ENCODE data around the gene BTC.
"Not testable (repeated sequence)": the region's sequence is repeated elsewhere in the genome, so short reads cannot be mapped to it uniquely, and the experiment has no call there.

The BTC gene

GRCh38 chr4:74794382-74795010 lies at the start of gene BTC:
BTC (minus strand) TSS chr4:74794523; CDS start chr4:74794325, 198 bp downstream.
- H3K9me3 Mint-ChIP-seq = peaks cover 2% of the 10 kb centered on the region
- no peak within 1 kb of the TSS for H3K4me3 Mint-ChIP-seq
- H3K4me1 Mint-ChIP-seq = no peaks in the 10 kb centered on the region
- H3K27ac Mint-ChIP-seq = no peak within 1 kb of the TSS
- H3K36me3 Mint-ChIP-seq = no peaks in the 10 kb centered on the region
- ATAC-seq (peak; percentile 19), DNase-seq (ENCODE audit: low spot score in 2 of 2) (no peak)

DNA sequence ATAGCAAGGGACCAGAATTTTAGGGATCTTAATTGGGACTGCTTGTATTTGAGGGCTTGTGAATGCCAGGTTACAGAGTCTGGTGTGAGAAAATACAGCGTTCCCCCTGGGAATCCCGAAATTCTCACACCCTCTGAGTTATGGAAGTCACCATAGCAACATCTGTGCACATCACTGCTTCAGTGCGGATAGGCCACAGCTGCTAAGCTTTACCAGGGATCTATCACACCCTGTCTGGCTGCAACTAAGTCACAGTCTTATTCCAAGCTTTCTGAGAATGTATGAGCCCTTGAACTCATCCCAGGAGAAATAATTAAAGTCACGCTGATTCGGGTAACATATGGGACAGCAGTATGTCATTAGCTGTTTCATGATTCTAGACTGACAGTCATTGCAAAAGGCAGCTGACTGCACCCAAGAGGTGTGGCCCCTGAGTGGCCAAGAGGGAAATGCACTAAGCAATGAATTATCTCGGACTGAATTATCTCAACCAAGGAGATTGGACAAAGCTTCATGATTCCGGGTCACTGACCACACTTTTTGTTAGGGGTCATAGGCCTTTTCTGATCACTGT lies 46.7 kb upstream of the BTC start:
- H3K27ac Mint-ChIP-seq = no peak overlapping the region
- H3K4me1 Mint-ChIP-seq = no peaks in the 10 kb centered on the region
- H3K9me3 Mint-ChIP-seq = peaks cover 4% of the 10 kb centered on the region
- DNase-seq (ENCODE audit: low spot score in 2 of 2) (no peak), ATAC-seq (no peak)
- H3K36me3 Mint-ChIP-seq = no peaks in the 10 kb centered on the region
- no peak overlapping the region for H3K4me3 Mint-ChIP-seq

GRCh38 chr4:74838746-74839370 lies 44.5 kb upstream of the BTC start:
- ATAC-seq (no peak), DNase-seq (ENCODE audit: low spot score in 2 of 2) (no peak)
- Mint-ChIP-seq H3K27ac (no peak overlapping the region), H3K4me3 (no peak overlapping the region), H3K36me3 (no peaks in the 10 kb centered on the region), H3K4me1 (no peaks in the 10 kb centered on the region), H3K9me3 (peaks cover 4% of the 10 kb centered on the region)

- no peak for DNase-seq (ENCODE audit: low spot score in 2 of 2)
- ATAC-seq = no peak
- Mint-ChIP-seq H3K9me3 (peaks cover 13% of the 10 kb centered on the region), H3K4me3 (no peak overlapping the region), H3K27ac (no peak overlapping the region), H3K36me3 (no peaks in the 10 kb centered on the region), H3K4me1 (no peaks in the 10 kb centered on the region)
These were observed 36.6 kb upstream of the BTC start for GRCh38 chr4:74830928-74831327.

DNA sequence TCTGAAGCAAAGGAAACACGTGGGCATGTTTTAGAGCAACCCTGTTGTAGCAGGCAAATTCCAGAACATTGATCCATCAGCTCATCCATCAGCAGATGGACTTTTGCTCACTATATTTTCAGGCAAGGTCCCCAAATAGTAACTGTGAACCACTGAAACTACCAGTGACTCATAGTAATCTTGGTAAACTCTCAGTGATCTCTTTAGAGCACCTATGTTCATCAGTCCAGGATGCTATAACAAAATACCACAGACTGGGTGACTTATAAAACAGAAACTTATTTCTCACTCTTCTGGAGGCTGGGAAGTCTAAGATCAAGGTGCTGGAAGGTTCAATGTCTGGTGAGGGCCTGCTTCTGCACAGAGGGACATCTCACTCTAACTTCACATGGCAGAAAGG lies 28.9 kb upstream of the BTC start:
- H3K9me3 Mint-ChIP-seq = peaks cover 9% of the 10 kb centered on the region
- ATAC-seq = peak; percentile 31
- H3K36me3 Mint-ChIP-seq = no peaks in the 10 kb centered on the region
- H3K4me1 Mint-ChIP-seq = no peaks in the 10 kb centered on the region
- DNase-seq (ENCODE audit: low spot score in 2 of 2) = no peak
- H3K4me3 Mint-ChIP-seq = no peak overlapping the region
- H3K27ac Mint-ChIP-seq = no peak overlapping the region

DNA sequence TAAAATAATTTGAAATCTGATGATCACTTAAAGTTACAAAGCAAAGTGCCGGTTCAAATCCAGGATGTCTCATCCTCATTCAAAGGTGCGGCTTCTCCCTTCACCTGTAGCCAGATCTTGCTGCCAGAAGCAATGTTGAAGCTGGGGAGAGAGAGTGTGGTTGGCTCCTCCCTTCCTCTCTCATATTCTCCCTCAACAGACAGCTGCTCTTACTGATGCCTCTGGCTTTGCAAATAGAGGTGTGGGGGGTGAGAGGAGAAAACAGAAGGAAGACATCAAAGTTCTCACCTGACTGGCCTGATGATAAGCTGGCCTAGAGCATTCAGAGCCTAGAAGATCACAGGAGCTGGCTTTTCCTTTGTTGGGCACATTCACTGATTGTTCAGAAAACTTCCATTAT lies 28.3 kb upstream of the BTC start:
- Mint-ChIP-seq H3K36me3 (no peaks in the 10 kb centered on the region), H3K9me3 (peaks cover 3% of the 10 kb centered on the region), H3K4me3 (no peak overlapping the region), H3K4me1 (no peaks in the 10 kb centered on the region), H3K27ac (no peak overlapping the region)
- DNase-seq (ENCODE audit: low spot score in 2 of 2) (no peak), ATAC-seq (no peak)

DNA sequence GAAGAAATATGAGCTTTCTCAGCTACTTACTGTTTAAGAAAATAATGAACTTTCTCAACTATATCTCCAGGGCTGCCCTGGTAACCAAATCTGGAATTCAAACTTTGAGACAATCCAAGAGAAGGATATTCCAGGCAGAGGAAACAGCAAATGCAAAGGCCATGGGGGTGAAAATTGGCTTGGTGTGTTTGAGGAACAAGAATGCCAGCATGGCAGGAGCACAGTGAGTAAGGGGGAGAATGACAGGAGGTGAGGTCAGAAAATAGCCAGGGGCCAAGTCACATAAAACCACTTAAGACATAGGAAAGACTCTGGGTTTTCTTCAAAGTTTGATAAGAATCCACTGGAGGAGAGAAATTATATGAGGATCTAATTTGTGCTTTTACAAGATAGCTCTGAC lies 27.2 kb upstream of the BTC start:
- DNase-seq (ENCODE audit: low spot score in 2 of 2) (no peak), ATAC-seq (no peak)
- no peaks in the 10 kb centered on the region for H3K4me1 Mint-ChIP-seq
- H3K4me3 Mint-ChIP-seq = no peak overlapping the region
- no peaks in the 10 kb centered on the region for H3K36me3 Mint-ChIP-seq
- peaks cover 1% of the 10 kb centered on the region for H3K9me3 Mint-ChIP-seq
- H3K27ac Mint-ChIP-seq = no peak overlapping the region

- Mint-ChIP-seq H3K9me3 (peaks cover 10% of the 10 kb centered on the region), H3K27ac (no peak overlapping the region), H3K36me3 (no peaks in the 10 kb centered on the region), H3K4me3 (no peak overlapping the region), H3K4me1 (no peaks in the 10 kb centered on the region)
- ATAC-seq (no peak), DNase-seq (ENCODE audit: low spot score in 2 of 2) (no peak)
These were observed 19.7 kb upstream of the BTC start for GRCh38 chr4:74814052-74814451.

DNA sequence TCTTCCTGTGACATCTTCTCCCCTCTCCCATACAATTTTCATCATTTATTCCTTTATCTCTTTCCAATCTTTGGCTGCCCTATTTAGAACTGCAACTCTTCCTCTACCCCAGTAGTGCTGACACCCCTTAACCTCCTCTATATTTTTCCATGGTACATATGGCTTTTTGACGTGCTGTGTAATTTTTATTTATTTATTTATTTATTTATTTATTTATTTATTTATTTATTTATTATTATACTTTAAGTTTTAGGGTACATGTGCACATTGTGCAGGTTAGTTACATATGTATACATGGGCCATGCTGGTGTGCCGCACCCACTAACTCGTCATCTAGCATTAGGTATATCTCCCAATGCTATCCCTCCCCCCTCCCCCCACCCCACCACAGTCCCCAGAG lies 17.7 kb upstream of the BTC start:
- not testable (repeated sequence) for H3K27ac Mint-ChIP-seq; ATAC-seq; DNase-seq (ENCODE audit: low spot score in 2 of 2); H3K4me3 Mint-ChIP-seq; H3K4me1 Mint-ChIP-seq; H3K36me3 Mint-ChIP-seq
- peaks cover 10% of the 10 kb centered on the region for H3K9me3 Mint-ChIP-seq

GRCh38 chr4:74805601-74806000 lies 11.3 kb upstream of the BTC start:
- no peaks in the 10 kb centered on the region for H3K9me3 Mint-ChIP-seq
- H3K27ac Mint-ChIP-seq = no peak overlapping the region
- ATAC-seq (no peak), DNase-seq (ENCODE audit: low spot score in 2 of 2) (no peak)
- H3K36me3 Mint-ChIP-seq = no peaks in the 10 kb centered on the region
- no peaks in the 10 kb centered on the region for H3K4me1 Mint-ChIP-seq
- no peak overlapping the region for H3K4me3 Mint-ChIP-seq

DNA sequence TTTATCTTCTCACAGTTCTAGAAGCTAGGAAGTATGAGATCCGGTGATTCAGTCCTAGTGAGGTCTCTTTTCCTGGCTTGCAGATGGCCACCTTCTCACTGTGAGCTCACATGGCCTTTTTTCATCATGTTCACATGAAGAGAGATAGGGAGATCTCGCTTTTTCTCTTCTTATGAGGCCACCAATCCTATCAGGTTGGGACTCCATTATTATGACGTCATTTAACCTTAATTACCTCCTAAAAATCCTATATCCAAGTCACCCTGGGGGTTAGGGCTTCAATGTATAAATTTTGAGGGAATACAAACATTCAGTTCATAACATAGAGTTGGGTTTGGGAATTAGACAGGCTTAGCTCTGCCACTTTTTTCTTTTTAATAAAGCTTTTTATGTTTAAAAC lies 6.0 kb upstream of the BTC start:
- H3K9me3 Mint-ChIP-seq = peaks cover 2% of the 10 kb centered on the region
- H3K4me3 Mint-ChIP-seq = no peak overlapping the region
- no peaks in the 10 kb centered on the region for H3K36me3 Mint-ChIP-seq
- ATAC-seq = no peak
- no peak overlapping the region for H3K27ac Mint-ChIP-seq
- DNase-seq (ENCODE audit: low spot score in 2 of 2) = no peak
- no peaks in the 10 kb centered on the region for H3K4me1 Mint-ChIP-seq

- no peak for ATAC-seq
- no peak overlapping the region for H3K27ac Mint-ChIP-seq
- no peaks in the 10 kb centered on the region for H3K4me1 Mint-ChIP-seq
- H3K9me3 Mint-ChIP-seq = peaks cover 2% of the 10 kb centered on the region
- H3K36me3 Mint-ChIP-seq = no peaks in the 10 kb centered on the region
- DNase-seq (ENCODE audit: low spot score in 2 of 2) = no peak
- no peak overlapping the region for H3K4me3 Mint-ChIP-seq
These were observed 2.3 kb upstream of the BTC start for GRCh38 chr4:74796631-74797030.

DNA sequence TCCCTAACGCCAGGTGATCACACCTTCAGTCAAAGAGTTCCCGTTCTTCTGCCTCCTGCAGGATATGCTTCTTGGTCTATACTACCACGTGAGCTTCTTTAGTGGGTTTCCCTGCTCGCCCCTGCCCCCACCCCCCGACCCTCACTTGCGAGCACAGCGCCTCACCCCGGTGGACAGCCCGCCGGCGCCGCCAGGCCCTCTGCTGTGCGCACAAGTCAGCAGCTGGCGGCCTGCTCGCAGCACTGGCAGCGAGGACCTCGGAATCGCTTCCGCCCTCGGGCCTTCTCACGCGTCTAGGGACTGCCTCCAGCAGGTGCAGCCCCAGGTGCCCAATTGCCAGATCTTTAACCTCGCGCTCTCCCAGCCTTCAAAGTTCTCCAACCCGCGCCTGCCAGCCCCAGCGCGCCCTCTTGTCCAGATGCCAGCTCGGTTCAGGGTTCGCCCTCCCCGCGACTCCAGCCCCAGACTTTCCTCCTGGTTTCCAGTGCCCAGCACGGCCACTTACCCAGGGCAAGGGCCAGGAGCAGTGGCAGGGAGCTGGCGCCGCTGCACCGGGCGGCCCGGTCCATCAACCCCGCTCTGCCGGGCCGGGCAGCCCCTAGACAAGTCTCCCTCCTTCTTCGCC lies 454 bp downstream of the BTC start:
- peak; percentile 36 for ATAC-seq
- no peak for DNase-seq (ENCODE audit: low spot score in 2 of 2)
- Mint-ChIP-seq H3K36me3 (no peaks in the 10 kb centered on the region), H3K4me3 (no peak overlapping the region), H3K27ac (no peak overlapping the region), H3K4me1 (no peaks in the 10 kb centered on the region), H3K9me3 (peaks cover 2% of the 10 kb centered on the region)

- no peaks in the 10 kb centered on the region for H3K36me3 Mint-ChIP-seq
- H3K4me3 Mint-ChIP-seq = no peak overlapping the region
These were observed 3.7 kb downstream of the BTC start for GRCh38 chr4:74790652-74791051.

DNA sequence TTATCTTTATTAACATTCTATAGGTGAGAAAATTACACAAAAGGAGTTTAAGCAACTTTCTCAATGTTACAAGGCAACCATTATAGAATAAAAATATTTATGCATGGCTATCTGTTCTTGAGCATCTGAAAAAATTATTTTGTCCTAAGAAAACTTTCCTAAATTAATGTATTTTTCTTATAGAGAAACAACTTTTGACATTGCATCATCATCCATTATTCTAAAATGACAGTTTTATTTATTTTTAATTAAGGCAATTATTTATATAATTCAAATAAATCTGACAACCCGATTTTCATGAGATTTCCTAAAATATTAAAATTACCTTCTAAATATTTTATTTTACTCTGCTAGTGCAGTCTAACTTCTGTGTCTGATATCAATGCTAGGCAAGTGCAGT lies 4.8 kb downstream of the BTC start:
- peaks cover 3% of the 10 kb centered on the region for H3K9me3 Mint-ChIP-seq
- H3K4me1 Mint-ChIP-seq = no peaks in the 10 kb centered on the region
- DNase-seq (ENCODE audit: low spot score in 2 of 2) (no peak), ATAC-seq (no peak)
- no peak overlapping the region for H3K27ac Mint-ChIP-seq
- no peak overlapping the region for H3K4me3 Mint-ChIP-seq
- H3K36me3 Mint-ChIP-seq = no peaks in the 10 kb centered on the region

More at GRCh38 chr4:74790652-74791051, 3.7 kb downstream of the BTC start:
- no peak for DNase-seq (ENCODE audit: low spot score in 2 of 2)
- ATAC-seq = no peak
- H3K4me1 Mint-ChIP-seq = no peaks in the 10 kb centered on the region
- H3K27ac Mint-ChIP-seq = no peak overlapping the region
- H3K9me3 Mint-ChIP-seq = no peaks in the 10 kb centered on the region

GRCh38 chr4:74777531-74777930 lies 16.8 kb downstream of the BTC start:
- ATAC-seq (no peak), DNase-seq (ENCODE audit: low spot score in 2 of 2) (no peak)
- no peaks in the 10 kb centered on the region for H3K4me1 Mint-ChIP-seq
- no peaks in the 10 kb centered on the region for H3K36me3 Mint-ChIP-seq
- no peak overlapping the region for H3K4me3 Mint-ChIP-seq
- H3K27ac Mint-ChIP-seq = no peak overlapping the region
- peaks cover 4% of the 10 kb centered on the region for H3K9me3 Mint-ChIP-seq
